K562 (cell line): ENCODE results near the gene PAF1.

Experiments used
- LEF1 ChIP-seq: fragments of 450-650 bp; IDR thresholded peaks from 2 replicates; pipeline ENCODE4 v1.6.1; 2016; ENCODE audit warnings: mild to moderate bottlenecking
- ZNF280B ChIP-seq: fragments of 250-450 bp; sonication (Bioruptor Pico); IDR thresholded peaks from 2 replicates; pipeline ENCODE4 v1.5.1; 2021; ENCODE audit warnings: mild to moderate bottlenecking
- ZNF76 ChIP-seq: fragments of 250-450 bp; sonication (Bioruptor Pico); IDR thresholded peaks from 2 replicates; pipeline ENCODE4 v1.4.0; 2020; ENCODE audit warnings: mild to moderate bottlenecking, moderate library complexity, borderline replicate concordance
- TF ChIP-seq, protein P1 (sequence below), 3 experiments: IDR thresholded peaks in 2 of 3; conservative IDR thresholded peaks in 1 of 3; 2 replicates each; pipeline ENCODE4 v1.5.1; 2011 to 2012; ENCODE audit warnings: low read length in 3 of 3, mild to moderate bottlenecking in 3 of 3, control low read depth in 2 of 3, improper control_type of control experiment in 1 of 3, inconsistent platforms in 1 of 3, low read depth in 1 of 3, mixed read lengths in 1 of 3, moderate library complexity in 1 of 3; ENCODE audit not compliant: insufficient read depth in 2 of 3

DNA sequence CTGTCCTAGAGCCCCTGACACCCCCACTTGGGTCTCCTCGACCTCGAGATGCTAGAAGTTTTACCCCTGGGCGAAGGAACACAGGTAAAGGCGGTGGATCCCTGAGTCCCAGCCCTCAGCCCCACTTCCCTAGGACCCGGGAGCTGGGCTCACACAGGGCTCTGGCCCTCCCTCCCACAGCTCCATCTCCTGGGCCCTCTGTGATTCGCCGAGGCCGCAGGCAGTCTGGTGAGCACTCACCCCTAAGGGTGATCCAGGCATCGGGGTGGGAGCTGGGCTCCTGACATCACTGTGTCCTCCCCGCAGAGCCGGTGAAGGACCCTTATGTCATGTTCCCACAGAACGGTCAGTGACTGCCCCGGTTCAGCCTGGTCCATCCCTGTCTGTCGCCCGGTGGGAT, 29.9 kb upstream of the PAF1 start:
- no peak for TF ChIP-seq ZNF76 (CRISPR knock-in tag)
- TF ChIP-seq LEF1, result no peak
- TF ChIP-seq, protein P1, sequence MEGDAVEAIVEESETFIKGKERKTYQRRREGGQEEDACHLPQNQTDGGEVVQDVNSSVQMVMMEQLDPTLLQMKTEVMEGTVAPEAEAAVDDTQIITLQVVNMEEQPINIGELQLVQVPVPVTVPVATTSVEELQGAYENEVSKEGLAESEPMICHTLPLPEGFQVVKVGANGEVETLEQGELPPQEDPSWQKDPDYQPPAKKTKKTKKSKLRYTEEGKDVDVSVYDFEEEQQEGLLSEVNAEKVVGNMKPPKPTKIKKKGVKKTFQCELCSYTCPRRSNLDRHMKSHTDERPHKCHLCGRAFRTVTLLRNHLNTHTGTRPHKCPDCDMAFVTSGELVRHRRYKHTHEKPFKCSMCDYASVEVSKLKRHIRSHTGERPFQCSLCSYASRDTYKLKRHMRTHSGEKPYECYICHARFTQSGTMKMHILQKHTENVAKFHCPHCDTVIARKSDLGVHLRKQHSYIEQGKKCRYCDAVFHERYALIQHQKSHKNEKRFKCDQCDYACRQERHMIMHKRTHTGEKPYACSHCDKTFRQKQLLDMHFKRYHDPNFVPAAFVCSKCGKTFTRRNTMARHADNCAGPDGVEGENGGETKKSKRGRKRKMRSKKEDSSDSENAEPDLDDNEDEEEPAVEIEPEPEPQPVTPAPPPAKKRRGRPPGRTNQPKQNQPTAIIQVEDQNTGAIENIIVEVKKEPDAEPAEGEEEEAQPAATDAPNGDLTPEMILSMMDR (IDR thresholded peaks at IDR 0.05 in 2 of 3, conservative IDR thresholded peaks at IDR 0.05 in 1 of 3; ENCODE audit: insufficient read depth in 2 of 3, low read depth in 1 of 3, low read length in 3 of 3), result no peak
- no peak for TF ChIP-seq ZNF280B
